Forelimb muscle (tissue), 1 donor: ENCODE measurements around the gene SAP30L. TPM values are rescaled to one million over a fixed set of nuclear protein-coding genes. Genes with fewer than 3 reads are reported as not detected.

Source experiments
- DNase-seq: peaks from one replicate; pipeline ENCODE4 v3.0.0-alpha.2; 2013; ENCODE audit warnings: low read depth
- polyA plus RNA-seq: library from polyadenylated mRNA; unstranded; fragments of 120-200 nt; gene quantifications from one replicate; pipeline ENCODE4 v1.2.1, GENCODE V29; 2013; ENCODE audit not compliant: insufficient read length

SAP30L gene
- polyA plus RNA-seq, 1 donor = 19.4 TPM

DNA sequence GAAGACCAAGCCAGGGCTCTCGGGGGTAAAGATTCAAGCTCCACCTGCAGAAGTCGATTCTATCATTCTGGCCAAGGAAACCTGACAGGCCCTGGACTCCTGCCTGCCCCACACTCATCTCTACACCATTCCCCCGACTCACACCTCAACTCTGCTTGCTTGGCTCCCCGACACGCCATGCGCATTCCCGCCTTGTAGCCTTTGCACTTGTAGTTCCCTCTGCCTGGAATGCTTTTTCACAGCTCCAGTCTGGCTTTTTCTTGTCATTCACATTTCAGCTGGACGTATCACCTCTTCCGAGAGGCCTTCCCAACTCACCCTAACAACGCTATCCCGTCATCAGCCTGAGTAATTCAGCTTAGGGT is 60.9 kb downstream of the SAP30L start:
- DNase-seq = no peak

DNA sequence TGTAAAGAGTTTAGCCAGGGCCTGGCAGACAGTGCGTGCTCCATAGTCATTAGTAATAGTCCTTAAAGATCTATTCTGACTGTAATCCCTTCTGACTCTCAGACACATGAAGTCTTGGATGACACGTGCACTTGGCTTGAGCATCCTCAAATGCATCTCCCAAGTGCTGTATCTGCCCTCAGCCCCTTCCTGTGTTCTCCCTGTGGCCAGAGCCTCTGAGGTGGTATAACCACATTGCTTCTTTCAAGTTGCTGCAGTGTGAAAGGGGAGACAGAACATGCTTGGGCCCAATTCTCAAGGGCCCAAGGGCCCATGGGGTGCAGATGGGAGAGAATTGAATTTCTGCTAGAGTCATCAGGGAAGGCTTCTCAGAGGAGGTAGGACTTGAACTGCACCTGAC is 62.3 kb downstream of the SAP30L start:
- no peak for DNase-seq

DNA sequence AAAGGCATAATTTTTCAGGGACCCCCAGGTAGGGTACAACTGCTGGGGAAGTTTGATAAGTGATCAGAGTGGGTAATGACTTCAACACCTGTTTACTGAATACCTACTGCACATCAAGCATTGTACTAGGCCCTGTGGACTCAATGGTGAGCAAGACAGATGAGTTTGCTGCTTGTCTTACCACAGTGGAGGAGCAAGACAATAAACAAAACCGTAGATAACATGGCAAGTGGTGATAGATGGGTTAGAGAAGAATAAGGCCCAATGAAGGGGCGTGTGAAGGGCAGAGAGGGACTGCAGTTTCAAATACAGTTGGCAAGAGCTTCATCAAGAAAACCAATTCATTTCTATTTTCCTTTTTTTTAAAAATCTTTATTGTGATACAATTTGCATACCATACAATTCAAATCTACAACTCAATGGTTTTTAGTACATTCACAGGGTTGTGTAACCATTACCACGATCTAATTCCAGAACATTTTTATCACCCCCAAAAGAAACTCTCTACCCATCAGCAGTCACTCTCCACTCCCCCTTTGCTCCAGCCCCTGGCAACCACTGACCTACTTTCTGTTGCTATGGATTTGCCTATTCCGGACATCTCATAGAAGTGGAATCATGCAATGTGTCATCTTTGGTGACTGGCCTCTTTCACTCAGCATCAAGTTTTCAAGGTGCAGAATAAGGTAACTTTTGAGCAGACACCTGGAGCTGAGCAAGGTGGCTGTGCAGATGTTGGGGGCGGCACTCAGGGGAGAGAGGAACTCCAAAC is 64.2 kb downstream of the SAP30L start:
- no peak for DNase-seq

Other genes starting within 250 kb of the SAP30L start
- gene HAND1, start 32.2 kb downstream of the SAP30L start, polyA plus RNA-seq = not detected